Gastrocnemius medialis (tissue), 4 donors: ENCODE data around the gene OR4P4. TPM values are rescaled to one million over a fixed set of nuclear protein-coding genes. Genes with fewer than 3 reads are reported as not detected.

Experiments
- ATAC-seq, 2 donors: fragments of 150-250 bp; one replicate each; pipeline ENCODE4 v1.9.1; 2016
- DNase-seq, 2 donors: peaks; one replicate each; pipeline ENCODE4 v3.0.0-alpha.2; 2019
- H3K27ac ChIP-seq, 4 donors: fragments of 200-600 bp; sonication (generic); 1 replicate in 1 of 4; 2 replicates in 3 of 4; pipeline ENCODE4 v1.5.1; 2016 to 2018; ENCODE audit warnings: mild to moderate bottlenecking in 2 of 4, moderate library complexity in 1 of 4
- H3K27me3 ChIP-seq, 3 donors: fragments of 200-600 bp; sonication (generic) in 2 of 3; 1 replicate in 1 of 3; 2 replicates in 2 of 3; pipeline versions ENCODE4 v1.5.1 to v1.6.0; 2016 to 2019; ENCODE audit warnings: mild to moderate bottlenecking in 1 of 3, moderate library complexity in 1 of 3
- H3K36me3 ChIP-seq, 2 donors: fragments of 200-600 bp; sonication (generic) in 1 of 2; one replicate each; pipeline ENCODE4 v1.5.1; 2017 to 2018
- H3K4me1 ChIP-seq, 2 donors: fragments of 200-600 bp; sonication (generic) in 1 of 2; one replicate each; pipeline ENCODE4 v1.5.1; 2016 to 2017; ENCODE audit warnings: mild to moderate bottlenecking in 2 of 2
- H3K4me3 ChIP-seq, 4 donors: fragments of 200-600 bp; sonication (generic) in 3 of 4; 1 replicate in 1 of 4; 2 replicates in 3 of 4; pipeline ENCODE4 v1.5.1; 2016 to 2019; ENCODE audit warnings: mild to moderate bottlenecking in 2 of 4
- H3K9me3 ChIP-seq, 3 donors: fragments of 200-600 bp; sonication (generic) in 2 of 3; 1 replicate in 1 of 3; 2 replicates in 2 of 3; pipeline ENCODE4 v1.5.1; 2016 to 2019
- POLR2A ChIP-seq, 2 donors: fragments of 450-650 bp; IDR thresholded peaks; one replicate each; pipeline ENCODE4 v1.6.1; 2017; ENCODE audit warnings: antibody characterized with exemption in 2 of 2, mild to moderate bottlenecking in 2 of 2, moderate library complexity in 2 of 2
- in situ Hi-C, 4 donors: fragments of 200-750 bp; cut with MboI; loops; one replicate each; pipeline versions ENCODE4 v1.15.0 to v1.8.0; 2017; ENCODE audit warnings: low sequenced_read_pairs in 4 of 4
- intact Hi-C: fragments of 100-400 bp; cut with DNase I; formaldehyde crosslinking; loops from one replicate; pipeline ENCODE4 v1.15.1; 2023; ENCODE audit warnings: low total_unique reads
- total RNA-seq, 4 donors: library from RNA; depleted of rRNA; stranded (reverse); fragments of >200 nt; gene quantifications; one replicate each; pipeline versions ENCODE4 v1.1.0 to v1.2.3, GENCODE V29; 2016
- TF ChIP-seq, protein P1 (sequence below), 5 experiments: fragments of 450-650 bp in 3 of 5; fragments of 200-600 bp in 2 of 5; sonication (generic) in 2 of 5; IDR thresholded peaks in 4 of 5; conservative IDR thresholded peaks in 1 of 5; 1 replicate in 4 of 5; 2 replicates in 1 of 5; pipeline ENCODE4 v1.5.1; 2016 to 2019; ENCODE audit warnings: antibody characterized with exemption in 5 of 5, mild to moderate bottlenecking in 3 of 5, moderate library complexity in 3 of 5

Gene OR4P4
- total RNA-seq, 4 donors from 2014 or later, result not detected

DNA sequence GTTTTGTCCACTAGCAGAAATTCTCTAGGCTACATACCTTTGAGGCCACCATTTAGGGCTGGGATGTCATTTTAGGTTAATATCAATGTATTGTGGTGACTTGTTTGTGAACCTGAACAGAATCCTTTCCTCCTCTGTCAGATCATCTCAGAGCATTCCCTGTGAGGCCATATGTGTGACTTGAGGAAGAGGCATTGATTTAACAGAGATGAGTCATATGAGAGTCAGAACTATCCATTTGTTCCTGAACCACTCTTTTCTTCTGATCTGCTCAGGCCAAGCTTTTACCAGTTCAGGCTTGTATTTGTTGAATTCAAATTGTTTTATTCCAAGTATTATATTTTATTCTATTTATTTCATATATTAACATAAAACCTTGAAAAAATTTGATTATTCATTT, 20.2 kb downstream of the OR4P4 start:
- Histone ChIP-seq H3K27me3 (no peaks in the 10 kb centered on the region), H3K4me3 (no peak overlapping the region), H3K4me1 (no peaks in the 10 kb centered on the region), H3K27ac (no peak overlapping the region), H3K36me3 (no peaks in the 10 kb centered on the region), H3K9me3 (no peaks in the 10 kb centered on the region)
- in situ Hi-C loops (no loop called here), intact Hi-C loops (no loop called here)
- ATAC-seq, result no peak
- TF ChIP-seq, protein P1, sequence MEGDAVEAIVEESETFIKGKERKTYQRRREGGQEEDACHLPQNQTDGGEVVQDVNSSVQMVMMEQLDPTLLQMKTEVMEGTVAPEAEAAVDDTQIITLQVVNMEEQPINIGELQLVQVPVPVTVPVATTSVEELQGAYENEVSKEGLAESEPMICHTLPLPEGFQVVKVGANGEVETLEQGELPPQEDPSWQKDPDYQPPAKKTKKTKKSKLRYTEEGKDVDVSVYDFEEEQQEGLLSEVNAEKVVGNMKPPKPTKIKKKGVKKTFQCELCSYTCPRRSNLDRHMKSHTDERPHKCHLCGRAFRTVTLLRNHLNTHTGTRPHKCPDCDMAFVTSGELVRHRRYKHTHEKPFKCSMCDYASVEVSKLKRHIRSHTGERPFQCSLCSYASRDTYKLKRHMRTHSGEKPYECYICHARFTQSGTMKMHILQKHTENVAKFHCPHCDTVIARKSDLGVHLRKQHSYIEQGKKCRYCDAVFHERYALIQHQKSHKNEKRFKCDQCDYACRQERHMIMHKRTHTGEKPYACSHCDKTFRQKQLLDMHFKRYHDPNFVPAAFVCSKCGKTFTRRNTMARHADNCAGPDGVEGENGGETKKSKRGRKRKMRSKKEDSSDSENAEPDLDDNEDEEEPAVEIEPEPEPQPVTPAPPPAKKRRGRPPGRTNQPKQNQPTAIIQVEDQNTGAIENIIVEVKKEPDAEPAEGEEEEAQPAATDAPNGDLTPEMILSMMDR (IDR thresholded peaks at IDR 0.05 in 4 of 5, conservative IDR thresholded peaks at IDR 0.05 in 1 of 5), result no peak
- no peak for TF ChIP-seq POLR2A (IDR thresholded peaks at IDR 0.05)
- no peak for DNase-seq

DNA sequence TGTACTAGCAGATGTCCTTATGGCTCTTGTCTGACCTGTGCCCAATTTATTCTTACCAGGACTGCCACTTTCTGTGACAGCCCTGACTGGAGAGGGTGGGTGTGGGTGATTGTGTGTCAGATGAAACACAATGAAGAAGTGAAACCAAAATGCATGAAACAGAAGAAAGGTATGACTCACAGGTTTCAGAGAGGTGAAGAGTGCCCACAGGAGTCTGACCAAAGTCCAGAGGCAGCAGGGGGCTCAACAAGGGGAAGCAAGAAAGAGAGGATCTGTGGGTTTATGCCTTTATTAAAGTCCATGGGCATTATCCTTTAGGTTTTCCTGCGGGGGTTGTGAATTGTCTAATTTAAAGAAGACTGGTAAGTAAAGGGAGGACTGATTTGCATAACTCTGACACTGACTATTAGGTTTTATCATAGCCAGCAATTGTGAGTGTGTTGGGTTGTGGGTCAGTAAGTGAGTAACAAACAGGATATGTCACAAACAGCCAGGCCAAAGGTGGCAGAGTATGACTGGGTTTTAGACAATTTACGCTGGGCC, 23.2 kb downstream of the OR4P4 start:
- Histone ChIP-seq H3K36me3 (no peaks in the 10 kb centered on the region), H3K27me3 (no peaks in the 10 kb centered on the region), H3K4me1 (no peaks in the 10 kb centered on the region), H3K4me3 (no peak overlapping the region), H3K9me3 (no peaks in the 10 kb centered on the region), H3K27ac (no peak overlapping the region)
- ATAC-seq (no peak), DNase-seq (no peak)
- intact Hi-C loops (no loop called here), in situ Hi-C loops (no loop called here)
- TF ChIP-seq, protein P1 (IDR thresholded peaks at IDR 0.05 in 4 of 5, conservative IDR thresholded peaks at IDR 0.05 in 1 of 5), result no peak
- TF ChIP-seq POLR2A (IDR thresholded peaks at IDR 0.05), result no peak

GRCh38 chr11:55658608-55659007, 23.7 kb downstream of the OR4P4 start:
- in situ Hi-C loops, result no loop called here
- no peak for DNase-seq

GRCh38 chr11:55661901-55662300, 27.0 kb downstream of the OR4P4 start, which contains the start of gene OR4C6:
OR4C6 (plus strand) TSS chr11:55662201; CDS start chr11:55665167, 2,966 bp downstream.
- TF ChIP-seq, protein P1 (IDR thresholded peaks at IDR 0.05 in 4 of 5, conservative IDR thresholded peaks at IDR 0.05 in 1 of 5), result no peak
- no peak for TF ChIP-seq POLR2A (IDR thresholded peaks at IDR 0.05)
- ATAC-seq (no peak), DNase-seq (no peak)
- Histone ChIP-seq H3K27me3 (no peaks in the 10 kb centered on the region), H3K4me3 (no peak within 1 kb of the TSS), H3K9me3 (no peaks in the 10 kb centered on the region), H3K27ac (no peak within 1 kb of the TSS), H3K36me3 (no peaks in the 10 kb centered on the region), H3K4me1 (no peaks in the 10 kb centered on the region)
- in situ Hi-C loops, result no loop called here
- intact Hi-C loops, result no loop called here

More at GRCh38 chr11:55658608-55659007, 23.7 kb downstream of the OR4P4 start:
- H3K4me1 ChIP-seq, result no peaks in the 10 kb centered on the region
- ATAC-seq, result no peak
- H3K4me3 ChIP-seq, result no peak overlapping the region
- no peaks in the 10 kb centered on the region for H3K27me3 ChIP-seq
- H3K27ac ChIP-seq, result no peak overlapping the region
- TF ChIP-seq, protein P1 (IDR thresholded peaks at IDR 0.05 in 4 of 5, conservative IDR thresholded peaks at IDR 0.05 in 1 of 5), result no peak
- no peak for TF ChIP-seq POLR2A (IDR thresholded peaks at IDR 0.05)
- H3K36me3 ChIP-seq, result no peaks in the 10 kb centered on the region
- intact Hi-C loops, result no loop called here
- H3K9me3 ChIP-seq, result no peaks in the 10 kb centered on the region

GRCh38 chr11:55669376-55669775, 34.5 kb downstream of the OR4P4 start:
- in situ Hi-C loops (no loop called here), intact Hi-C loops (no loop called here)
- no peak overlapping the region for H3K27ac ChIP-seq
- H3K36me3 ChIP-seq, result no peaks in the 10 kb centered on the region
- DNase-seq (no peak), ATAC-seq (no peak)
- TF ChIP-seq POLR2A (IDR thresholded peaks at IDR 0.05), result no peak
- TF ChIP-seq, protein P1 (IDR thresholded peaks at IDR 0.05 in 4 of 5, conservative IDR thresholded peaks at IDR 0.05 in 1 of 5), result no peak
- H3K9me3 ChIP-seq, result no peaks in the 10 kb centered on the region
- H3K27me3 ChIP-seq, result no peaks in the 10 kb centered on the region
- H3K4me3 ChIP-seq, result no peak overlapping the region
- no peaks in the 10 kb centered on the region for H3K4me1 ChIP-seq
